DOHH2 (cell line): ENCODE measurements around the gene TSSK6.

Experiments
- EZH2phosphoT487 ChIP-seq: fragments of 200-600 bp; sonication (generic); IDR thresholded peaks from 2 replicates; pipeline ENCODE4 v1.6.1; 2017; ENCODE audit warnings: borderline replicate concordance, mild to moderate bottlenecking, antibody characterized with exemption, low read length, moderate library complexity, mixed read lengths
- TF ChIP-seq, protein P1 (sequence below): fragments of 200-600 bp; sonication (generic); IDR thresholded peaks from one replicate; pipeline ENCODE4 v1.5.1; 2014; ENCODE audit warnings: antibody characterized with exemption, mild to moderate bottlenecking, low read depth, low read length; ENCODE audit not compliant: poor library complexity, severe bottlenecking

DNA sequence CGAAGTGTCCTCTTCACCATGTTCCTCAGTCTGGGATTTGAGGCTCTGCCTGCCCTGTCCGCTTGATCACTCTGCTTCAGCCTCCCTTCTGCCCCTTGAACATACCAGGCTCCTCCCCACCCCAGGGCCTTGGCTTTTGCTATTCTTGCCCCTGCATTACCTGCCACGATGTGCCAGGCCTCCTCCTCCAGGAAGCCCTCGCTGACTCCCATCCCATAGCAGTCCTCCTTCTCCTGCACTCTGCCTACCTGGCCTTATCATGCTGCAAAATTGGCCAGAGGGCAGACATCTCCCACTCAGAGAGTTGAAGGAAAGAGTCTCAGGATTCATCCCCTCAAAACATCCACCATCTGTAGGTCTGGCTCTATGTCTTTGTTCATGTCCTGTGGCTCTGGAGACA lies 15.5 kb upstream of the TSSK6 start:
- TF ChIP-seq, protein P1, sequence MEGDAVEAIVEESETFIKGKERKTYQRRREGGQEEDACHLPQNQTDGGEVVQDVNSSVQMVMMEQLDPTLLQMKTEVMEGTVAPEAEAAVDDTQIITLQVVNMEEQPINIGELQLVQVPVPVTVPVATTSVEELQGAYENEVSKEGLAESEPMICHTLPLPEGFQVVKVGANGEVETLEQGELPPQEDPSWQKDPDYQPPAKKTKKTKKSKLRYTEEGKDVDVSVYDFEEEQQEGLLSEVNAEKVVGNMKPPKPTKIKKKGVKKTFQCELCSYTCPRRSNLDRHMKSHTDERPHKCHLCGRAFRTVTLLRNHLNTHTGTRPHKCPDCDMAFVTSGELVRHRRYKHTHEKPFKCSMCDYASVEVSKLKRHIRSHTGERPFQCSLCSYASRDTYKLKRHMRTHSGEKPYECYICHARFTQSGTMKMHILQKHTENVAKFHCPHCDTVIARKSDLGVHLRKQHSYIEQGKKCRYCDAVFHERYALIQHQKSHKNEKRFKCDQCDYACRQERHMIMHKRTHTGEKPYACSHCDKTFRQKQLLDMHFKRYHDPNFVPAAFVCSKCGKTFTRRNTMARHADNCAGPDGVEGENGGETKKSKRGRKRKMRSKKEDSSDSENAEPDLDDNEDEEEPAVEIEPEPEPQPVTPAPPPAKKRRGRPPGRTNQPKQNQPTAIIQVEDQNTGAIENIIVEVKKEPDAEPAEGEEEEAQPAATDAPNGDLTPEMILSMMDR, result no peak
- TF ChIP-seq EZH2phosphoT487, result no peak
